NOMO-1 treated with DMSO at 0.1 percent for 48 hours (cell line): Measurements from ENCODE around the gene DNAH8.

Experiments used
- DNase-seq: peaks from one replicate; lab custom pipeline; 2025; ENCODE audit not compliant: unreplicated experiment; lab: John Stamatoyannopoulos, UW

DNAH8 gene

DNA sequence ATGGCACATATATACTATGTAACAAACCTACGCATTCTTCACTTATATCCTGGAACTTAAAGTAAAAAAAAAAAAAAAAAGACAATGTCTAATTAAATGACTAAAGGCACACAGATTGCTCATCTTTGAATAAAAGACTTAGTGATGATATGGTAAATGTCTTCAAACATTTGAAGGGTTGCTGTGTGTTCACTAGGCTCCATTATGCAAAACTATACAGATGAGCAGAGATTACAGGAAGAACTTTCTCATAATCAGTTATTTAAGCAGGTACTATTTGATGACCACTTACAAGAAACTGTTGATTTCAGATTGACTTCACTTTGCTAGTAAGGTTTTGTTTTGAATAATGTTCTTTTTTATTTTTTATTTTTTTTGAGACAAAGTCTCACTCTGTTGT, 34.4 kb downstream of the DNAH8 start:
- no peak for DNase-seq

DNA sequence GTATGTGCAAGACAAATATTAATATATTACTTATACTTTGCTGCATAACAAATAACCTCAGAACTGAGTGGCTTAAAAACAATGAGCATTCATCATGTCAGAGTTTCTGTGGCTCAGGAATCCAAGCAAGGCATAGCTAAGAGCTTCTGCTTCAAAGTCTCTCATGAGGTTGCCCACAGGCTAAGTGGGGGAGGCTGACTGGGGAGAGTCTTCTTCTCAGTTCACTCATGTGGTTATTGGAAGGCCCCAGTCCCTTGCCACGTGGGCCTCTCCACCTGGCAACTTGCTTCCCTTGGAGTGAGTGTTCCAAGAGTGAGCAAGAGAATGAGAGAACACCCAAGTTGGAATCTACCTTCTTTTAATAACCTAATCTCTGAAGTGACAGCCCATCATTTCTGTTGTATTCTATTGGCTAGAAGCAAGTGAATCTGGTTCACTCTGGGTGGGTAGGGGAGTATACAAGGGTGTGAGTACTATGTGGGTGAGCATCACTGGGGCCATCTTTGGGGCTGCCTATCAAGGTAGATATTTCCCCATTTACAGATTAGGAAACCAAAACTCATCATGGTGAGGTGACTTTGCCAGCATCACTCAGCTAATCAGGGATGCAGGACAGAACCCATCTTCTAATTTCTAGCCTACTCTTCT, 36.0 kb downstream of the DNAH8 start:
- no peak for DNase-seq

DNA sequence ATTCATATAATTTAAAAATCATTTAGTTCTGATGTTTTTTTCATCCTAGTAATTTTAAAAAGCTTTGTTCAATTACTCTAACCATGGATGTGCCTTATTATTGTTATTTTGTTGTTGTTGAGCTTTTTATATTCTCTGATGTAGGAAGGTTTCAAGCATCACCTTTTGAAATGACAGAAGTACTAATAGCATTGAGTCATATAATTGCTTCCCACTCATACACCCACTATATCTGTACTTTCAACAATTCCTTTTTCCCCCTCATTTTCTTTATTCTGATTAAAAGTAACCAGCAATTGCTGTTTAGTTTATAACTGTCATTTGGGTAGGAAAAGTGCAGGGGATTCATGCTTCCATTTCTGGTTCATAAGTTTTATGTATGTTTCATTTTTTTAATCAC, 38.6 kb downstream of the DNAH8 start:
- DNase-seq, result no peak

GRCh38 chr6:38755207-38755606, 40.1 kb downstream of the DNAH8 start:
- DNase-seq, result no peak

GRCh38 chr6:38755874-38756273, 40.8 kb downstream of the DNAH8 start:
- DNase-seq, result no peak

- no peak for DNase-seq
These were observed 45.0 kb downstream of the DNAH8 start for GRCh38 chr6:38760097-38760496.

DNA sequence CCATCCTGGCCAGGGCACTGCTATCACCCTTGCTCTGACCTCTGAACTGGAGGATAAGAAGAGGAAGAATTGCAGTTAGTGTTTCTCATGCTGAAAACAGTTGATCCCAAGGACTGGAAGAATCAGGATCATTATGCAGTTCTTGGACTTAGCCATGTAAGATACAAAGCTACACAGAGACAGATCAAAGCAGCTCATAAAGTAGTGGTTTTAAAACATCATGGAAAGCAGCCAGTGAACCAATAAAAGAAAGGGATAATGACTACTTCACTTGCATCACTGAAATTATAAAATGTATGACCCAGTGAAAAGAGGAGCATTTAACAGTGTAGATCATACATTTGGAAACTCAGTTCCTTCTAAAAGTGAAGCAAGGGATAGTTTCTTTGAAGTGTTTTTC, 47.7 kb downstream of the DNAH8 start:
- DNase-seq, result no peak

DNA sequence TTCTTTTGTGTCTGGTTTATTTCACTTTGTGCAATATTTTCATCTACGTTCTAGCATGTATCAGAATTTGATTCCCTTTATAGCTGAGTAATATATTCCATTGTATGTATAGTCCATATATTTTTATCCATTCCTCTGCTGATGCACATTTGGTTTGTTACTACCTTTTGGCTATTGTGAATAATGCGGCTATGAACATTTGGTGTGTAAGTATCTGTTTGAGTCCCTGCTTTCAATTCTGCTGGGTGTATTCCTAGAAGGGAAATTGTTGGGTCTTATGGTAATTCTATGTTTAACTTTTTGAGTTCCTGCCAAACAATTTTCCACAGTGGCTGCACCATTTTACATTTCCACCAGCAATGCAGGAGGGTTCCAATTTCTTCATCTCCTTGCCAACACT, 52.4 kb downstream of the DNAH8 start:
- no peak for DNase-seq

- DNase-seq, result no peak
These were observed 58.2 kb downstream of the DNAH8 start for GRCh38 chr6:38773338-38773737.

DNA sequence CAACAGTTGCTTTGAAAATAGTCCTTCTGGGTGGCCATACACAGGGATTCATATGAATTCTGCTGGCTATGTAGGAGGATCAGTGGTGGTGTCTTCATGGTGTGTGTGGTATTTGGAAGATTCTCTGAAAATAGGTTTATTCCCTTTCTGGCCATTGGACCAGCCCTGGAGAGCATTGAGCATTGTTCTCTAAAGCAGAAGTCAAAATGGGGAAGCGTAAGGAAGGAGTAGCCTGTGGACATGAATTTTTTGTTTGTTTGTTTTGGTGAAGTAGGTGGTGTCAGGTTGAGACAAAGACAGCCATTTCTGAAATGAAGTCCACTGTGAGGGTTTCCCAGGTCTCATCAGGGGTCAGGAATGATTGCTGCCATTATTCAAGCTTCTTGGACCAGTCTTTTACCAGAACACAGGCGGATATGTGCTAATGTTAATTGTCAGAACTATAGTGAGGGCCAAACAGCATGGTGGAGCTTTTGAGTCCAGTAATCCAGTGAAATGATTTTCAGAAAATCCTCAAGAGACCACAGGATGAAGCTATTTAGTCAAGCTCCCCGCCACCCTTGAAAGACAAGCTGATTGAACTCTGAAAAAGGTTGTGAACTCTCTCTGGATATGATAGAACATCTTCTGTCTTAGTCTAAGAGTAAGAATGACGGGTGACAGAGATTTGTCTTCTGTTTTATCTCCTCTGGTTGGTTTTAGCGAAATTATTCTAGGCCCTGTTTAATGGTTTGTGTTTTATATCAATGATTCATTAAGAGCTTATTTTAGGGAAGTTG, 60.0 kb downstream of the DNAH8 start:
- peak; percentile 54 for DNase-seq

DNA sequence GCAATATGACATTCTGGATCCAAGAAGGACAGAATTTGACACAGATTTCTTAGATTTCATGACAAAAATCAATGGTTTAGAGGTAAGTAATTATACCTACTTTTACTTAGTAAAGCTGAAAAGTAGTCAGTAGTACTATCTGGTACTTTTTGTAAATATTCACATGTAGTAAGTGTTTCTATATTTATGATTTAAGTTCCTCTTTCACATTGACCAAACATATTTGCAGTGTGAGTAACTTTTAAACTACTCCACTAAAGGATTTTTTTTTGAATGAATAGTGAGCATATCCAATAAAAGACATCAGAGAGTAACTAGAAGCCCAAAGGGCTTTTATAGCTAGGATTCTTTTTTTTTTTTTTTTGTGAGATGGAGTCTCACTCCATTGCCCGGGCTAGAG, 60.8 kb downstream of the DNAH8 start:
- DNase-seq, result peak; percentile 59

DNA sequence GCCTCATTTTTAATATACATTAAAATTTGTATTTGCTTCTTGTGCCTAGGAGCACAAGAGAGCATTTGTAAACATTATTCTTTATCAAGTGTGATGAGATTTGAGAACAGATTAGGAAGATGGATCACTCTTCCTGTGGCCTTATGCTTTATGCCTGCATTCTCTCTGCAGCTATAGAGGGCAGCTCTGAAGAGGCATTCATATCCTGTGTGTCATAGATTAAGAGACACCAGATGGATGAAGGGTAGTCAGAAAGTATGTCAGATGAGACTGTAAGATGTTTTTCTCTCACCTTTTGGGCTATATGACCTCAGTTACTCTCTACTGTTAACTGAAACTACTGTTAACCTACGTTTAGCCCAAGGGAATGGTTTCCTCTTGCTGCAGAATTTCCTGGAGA, 61.4 kb downstream of the DNAH8 start:
- no peak for DNase-seq

DNA sequence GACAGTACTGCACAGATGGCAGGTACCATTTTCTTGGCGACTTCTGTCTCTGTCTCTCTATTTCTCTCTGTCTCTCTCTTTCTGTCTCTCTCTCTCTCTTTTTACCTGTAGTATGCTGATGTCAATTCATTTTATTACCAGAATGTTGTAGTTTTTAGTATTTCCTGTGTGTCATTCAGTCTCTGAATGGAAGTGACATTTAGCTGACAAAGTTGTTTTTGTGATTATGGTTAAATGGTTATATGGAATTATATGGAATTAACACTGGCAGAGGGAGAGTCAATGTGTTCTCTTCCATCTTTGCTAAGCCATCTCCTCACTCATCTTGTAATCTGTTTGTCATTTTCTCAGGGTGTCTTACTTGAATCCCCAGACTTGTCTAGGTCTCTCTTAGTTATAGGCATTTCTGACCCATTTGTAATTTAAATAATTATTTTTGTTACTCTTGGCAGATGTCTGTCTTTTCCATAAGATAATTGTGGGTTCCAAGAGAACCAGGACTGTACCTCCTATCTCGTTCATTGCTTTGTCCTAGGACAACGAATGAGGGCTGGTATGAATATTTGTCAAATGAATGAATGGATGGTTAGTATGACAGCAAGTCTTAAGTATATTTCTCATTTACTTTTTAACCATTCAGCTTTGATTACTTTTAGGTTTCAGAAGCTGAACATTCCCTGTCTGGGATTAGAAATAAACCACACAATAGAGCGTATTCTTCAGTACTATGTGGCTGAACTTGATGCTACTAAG, 64.4 kb downstream of the DNAH8 start:
- no peak for DNase-seq

DNA sequence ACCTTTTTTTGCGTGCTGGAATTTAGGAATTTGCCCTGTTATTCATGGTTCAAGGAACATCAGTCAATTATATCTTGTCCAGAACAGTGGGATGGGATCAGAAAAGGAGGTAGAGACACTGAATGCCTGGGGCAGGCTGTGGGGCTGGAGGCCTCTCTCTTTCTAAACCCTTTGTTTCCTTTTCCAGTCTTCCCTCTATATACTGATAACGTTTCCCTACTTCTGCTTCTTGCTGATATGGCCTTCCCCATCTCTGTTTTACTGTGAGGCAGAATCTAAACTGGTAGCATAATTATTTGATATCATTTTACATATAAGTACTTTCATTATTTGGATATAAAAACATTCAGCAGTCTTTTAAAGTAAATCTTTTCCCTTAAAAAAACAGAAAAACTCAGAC, 67.5 kb downstream of the DNAH8 start:
- no peak for DNase-seq

DNA sequence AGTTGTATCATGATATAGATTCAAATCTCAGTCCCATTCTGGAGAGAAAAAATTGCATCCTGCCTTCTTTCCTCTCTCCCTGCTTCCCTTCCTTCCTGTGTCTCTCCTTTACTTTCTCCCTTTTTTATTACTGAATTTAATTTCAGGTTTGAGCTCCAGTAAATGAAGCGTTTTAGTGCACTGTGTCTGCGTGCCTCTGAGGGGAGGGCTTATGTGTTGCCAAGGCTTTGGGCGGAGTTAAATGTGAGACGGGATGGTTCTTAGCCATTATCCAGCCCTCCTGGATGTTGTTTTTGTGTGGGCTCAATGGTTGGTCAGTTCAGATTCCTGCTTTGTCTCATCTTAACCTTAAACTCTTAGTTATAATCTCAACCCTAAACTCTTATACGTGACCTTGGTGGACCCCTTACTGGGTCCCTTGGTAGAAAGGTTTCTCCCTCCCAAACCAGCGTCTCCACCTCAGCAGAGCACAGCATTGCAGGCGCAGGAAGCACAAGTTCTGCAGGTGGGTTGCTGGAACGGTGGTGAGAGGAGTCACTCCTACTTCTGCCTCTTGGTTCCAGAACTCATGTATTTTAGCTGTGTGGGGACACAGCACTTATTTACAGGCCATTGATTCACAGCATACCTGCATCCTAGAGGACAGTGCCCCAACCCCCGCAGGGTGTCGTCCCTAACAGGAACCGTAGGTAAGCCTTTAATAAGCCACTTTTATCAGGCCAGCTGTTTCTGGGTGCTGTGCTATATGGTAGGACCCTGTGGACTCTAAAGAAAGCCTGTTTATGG, 68.5 kb downstream of the DNAH8 start:
- no peak for DNase-seq

DNA sequence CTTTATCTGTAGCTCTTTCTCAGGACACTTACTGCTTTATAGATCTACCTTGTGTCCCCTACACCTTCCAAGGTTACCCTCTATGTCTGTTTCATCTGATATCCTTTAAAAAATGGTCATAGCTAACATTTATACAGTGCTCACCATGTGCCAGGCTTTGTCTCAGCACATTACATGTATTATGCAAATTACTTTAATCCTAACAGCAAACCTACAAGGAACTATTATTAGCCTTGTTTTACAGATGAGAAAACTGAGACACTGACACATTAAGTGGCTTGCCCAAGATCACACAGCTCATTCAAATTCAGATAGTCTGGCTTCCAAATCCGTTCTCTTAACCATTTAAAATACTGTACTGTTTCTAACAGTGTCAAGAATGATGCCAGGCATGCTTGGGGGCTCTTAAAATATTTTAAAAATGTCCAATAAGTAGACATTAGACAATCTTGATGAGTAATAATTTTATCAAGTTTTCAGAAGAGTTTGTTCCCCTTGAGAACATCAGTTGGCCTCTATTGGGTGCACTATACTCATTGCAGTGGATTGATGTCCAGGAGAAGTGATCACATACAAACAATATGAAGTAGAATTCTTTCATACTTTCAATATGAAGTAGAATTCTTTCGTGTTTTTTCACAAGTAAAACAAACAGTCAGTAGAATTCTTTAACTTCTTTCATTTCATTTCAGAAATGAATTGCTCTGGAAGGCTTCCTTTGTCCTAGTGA, 69.6 kb downstream of the DNAH8 start:
- no peak for DNase-seq

DNA sequence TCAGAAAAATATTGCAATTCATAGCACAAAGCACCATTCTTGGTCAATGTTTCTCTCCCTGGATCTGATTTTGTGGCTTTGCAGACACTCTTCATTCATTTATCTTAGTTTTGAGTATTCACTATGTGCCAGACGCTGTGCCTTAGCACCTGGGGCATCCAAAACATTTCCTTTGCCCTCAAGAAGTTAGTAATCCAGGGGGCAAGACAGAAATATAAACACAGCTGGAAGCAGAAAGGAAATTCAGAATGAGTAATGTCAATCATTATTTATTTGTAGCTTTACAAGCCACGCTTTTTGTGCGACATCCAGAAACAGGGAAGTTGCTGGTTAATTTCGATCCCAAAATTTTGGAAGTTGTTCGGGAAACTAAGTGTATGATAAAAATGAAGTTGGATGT, 71.4 kb downstream of the DNAH8 start:
- DNase-seq, result no peak

DNA sequence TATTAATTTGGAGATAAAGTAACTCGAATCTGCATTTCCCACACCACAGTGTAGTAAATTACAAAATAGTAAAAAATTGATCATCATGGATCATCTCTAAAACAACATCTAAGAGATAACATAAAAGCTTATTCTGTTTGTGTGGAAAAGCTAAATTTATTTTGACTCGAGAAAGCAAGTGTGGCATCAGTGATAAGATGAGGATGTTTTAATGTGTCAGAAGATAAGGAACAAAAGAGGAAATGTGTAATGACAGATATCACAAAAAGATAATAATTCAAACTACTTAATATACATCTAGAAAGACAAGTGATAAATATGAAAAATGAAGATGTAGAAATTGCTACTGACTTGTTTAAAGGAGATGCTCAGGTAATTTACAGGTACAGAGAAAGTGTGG, 74.1 kb downstream of the DNAH8 start:
- no peak for DNase-seq

DNA sequence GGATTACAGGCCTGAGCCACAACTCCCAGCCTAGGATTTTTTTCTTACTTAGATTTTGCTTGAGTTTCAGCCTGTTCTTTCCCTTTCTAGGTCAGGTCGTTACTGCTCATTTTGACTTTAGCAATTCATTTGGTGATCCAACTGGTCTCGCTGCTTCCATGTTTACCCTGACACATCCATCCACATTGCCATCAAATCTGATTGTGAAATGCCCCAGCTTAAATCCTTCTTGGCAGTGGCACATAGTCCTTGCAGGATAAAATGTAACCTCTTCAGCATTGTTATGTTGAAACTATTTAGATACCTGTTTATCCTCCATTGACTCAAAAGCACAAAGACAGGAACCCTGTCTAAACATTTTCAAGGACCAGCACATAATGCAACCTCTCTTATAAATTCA, 77.2 kb downstream of the DNAH8 start:
- DNase-seq, result no peak

GRCh38 chr6:38794682-38795081, 79.6 kb downstream of the DNAH8 start:
- DNase-seq, result no peak

DNA sequence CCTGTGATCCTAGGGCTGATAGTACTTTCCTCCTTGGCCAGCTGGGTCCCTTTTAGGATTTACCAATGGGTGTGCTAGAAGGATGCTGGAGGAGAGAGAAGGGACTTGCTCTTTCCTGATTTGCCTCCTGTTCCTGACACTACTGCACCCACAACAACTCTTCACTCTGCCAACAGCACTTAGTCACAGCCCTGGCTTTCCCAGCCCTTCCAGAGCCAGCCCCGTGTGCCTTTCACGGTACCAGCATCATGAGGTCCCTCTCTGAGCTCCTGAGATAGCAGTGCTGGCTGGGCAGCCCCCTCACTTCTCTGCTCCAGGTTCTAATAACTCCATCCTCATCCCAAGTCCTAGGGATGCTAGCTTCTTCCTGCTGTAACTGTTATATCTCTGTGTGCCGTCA, 80.9 kb downstream of the DNAH8 start:
- DNase-seq, result no peak
